HPDE6-E6E7 (cell line): ENCODE results near the gene APBA3.

Experiments
- DNase-seq: peaks from one replicate; pipeline ENCODE4 v3.0.0; 2011; ENCODE audit warnings: missing footprints; ENCODE audit errors: extremely low spot score

Gene APBA3

GRCh38 chr19:3748965-3749364 is 12.5 kb downstream of the APBA3 start:
- no peak for DNase-seq

- no peak for DNase-seq
Observed at GRCh38 chr19:3746371-3747056, 15.0 kb downstream of the APBA3 start.

GRCh38 chr19:3745363-3746045 is 16.0 kb downstream of the APBA3 start:
- no peak for DNase-seq

GRCh38 chr19:3743486-3743885 is 18.0 kb downstream of the APBA3 start:
- no peak for DNase-seq

- no peak for DNase-seq
Observed at GRCh38 chr19:3740431-3740830, 21.1 kb downstream of the APBA3 start.

GRCh38 chr19:3738477-3739220 is 22.8 kb downstream of the APBA3 start:
- no peak for DNase-seq

- no peak for DNase-seq
Observed at GRCh38 chr19:3737487-3738205, 23.8 kb downstream of the APBA3 start.

GRCh38 chr19:3736106-3736724 is 25.3 kb downstream of the APBA3 start:
- DNase-seq: no peak

GRCh38 chr19:3734310-3734600 is 27.2 kb downstream of the APBA3 start:
- DNase-seq: no peak

GRCh38 chr19:3733549-3734309 is 27.8 kb downstream of the APBA3 start:
- DNase-seq: no peak

- DNase-seq: no peak
Observed at GRCh38 chr19:3732108-3732507, 29.4 kb downstream of the APBA3 start.

- DNase-seq: no peak
Observed at GRCh38 chr19:3730457-3730958, 31.0 kb downstream of the APBA3 start.

GRCh38 chr19:3725640-3726310 is 35.7 kb downstream of the APBA3 start:
- DNase-seq: no peak

GRCh38 chr19:3725121-3725520 is 36.4 kb downstream of the APBA3 start:
- DNase-seq: no peak

GRCh38 chr19:3723883-3724282 is 37.6 kb downstream of the APBA3 start:
- DNase-seq: no peak

- no peak for DNase-seq
Observed at GRCh38 chr19:3723110-3723488, 38.4 kb downstream of the APBA3 start.

GRCh38 chr19:3722443-3723109 is 38.9 kb downstream of the APBA3 start:
- no peak for DNase-seq

- DNase-seq: no peak
Observed at GRCh38 chr19:3721887-3722442, 39.5 kb downstream of the APBA3 start.

GRCh38 chr19:3721131-3721886 is 40.2 kb downstream of the APBA3 start:
- peak; percentile 60 for DNase-seq
